GM23338 (cell line): Measurements from ENCODE around the gene ELMO2. TPM values are rescaled to one million over a fixed set of nuclear protein-coding genes. Genes with fewer than 3 reads are reported as not detected.

Experiments
- ATAC-seq: fragments of 200-7000 bp; cut with Tn5 transposase; 3 replicates; pipeline ENCODE4 v1.9.1; 2020
- DNase-seq: peaks from one replicate; pipeline ENCODE4 v3.0.0-alpha.2; 2015; ENCODE audit warnings: low spot score
- H2AFZ ChIP-seq: fragments of 200-600 bp; sonication (generic); 2 replicates; pipeline ENCODE4 v1.8.0; 2016; ENCODE audit warnings: antibody characterized with exemption, mild to moderate bottlenecking, moderate library complexity
- H3F3A ChIP-seq: fragments of 200-600 bp; sonication (generic); replicated peaks from 2 replicates; pipeline ENCODE4 v1.8.0; 2017; ENCODE audit warnings: antibody characterized with exemption, mixed run types, low read depth
- H3K27ac ChIP-seq: fragments of 200-600 bp; sonication (generic); 2 replicates; pipeline ENCODE4 v1.6.1; 2016; ENCODE audit warnings: low read depth
- H3K27me3 ChIP-seq: fragments of 200-600 bp; sonication (generic); 2 replicates; pipeline ENCODE4 v1.8.0; 2016; ENCODE audit warnings: mild to moderate bottlenecking, mixed run types, moderate library complexity; ENCODE audit not compliant: insufficient read depth
- H3K36me3 ChIP-seq: fragments of 200-600 bp; sonication (generic); 2 replicates; pipeline ENCODE4 v1.8.0; 2016; ENCODE audit warnings: mild to moderate bottlenecking; ENCODE audit not compliant: insufficient read depth
- H3K4me1 ChIP-seq: fragments of 200-600 bp; sonication (generic); 2 replicates; pipeline ENCODE4 v1.8.0; 2016; ENCODE audit warnings: mild to moderate bottlenecking, moderate library complexity; ENCODE audit not compliant: insufficient read depth
- H3K4me2 ChIP-seq: fragments of 200-600 bp; sonication (generic); 2 replicates; pipeline ENCODE4 v1.7.1; 2017; ENCODE audit warnings: mixed run types
- H3K4me3 ChIP-seq: fragments of 200-600 bp; sonication (generic); 2 replicates; pipeline ENCODE4 v1.6.1; 2016; ENCODE audit warnings: mixed run types
- H3K79me2 ChIP-seq: fragments of 200-600 bp; sonication (generic); replicated peaks from 2 replicates; pipeline ENCODE4 v1.8.0; 2017; ENCODE audit warnings: mild to moderate bottlenecking; ENCODE audit not compliant: insufficient read depth
- H3K9me2 ChIP-seq: fragments of 200-600 bp; sonication (generic); 2 replicates; pipeline ENCODE4 v1.8.0; 2017; ENCODE audit not compliant: insufficient read depth
- H4K20me1 ChIP-seq: fragments of 200-600 bp; sonication (generic); replicated peaks from 2 replicates; pipeline ENCODE4 v1.8.0; 2017; ENCODE audit warnings: mild to moderate bottlenecking; ENCODE audit not compliant: insufficient read depth
- H3K27ac Mint-ChIP-seq: 2 replicates; pipeline ENCODE4 v1.8.0; 2020; ENCODE audit warnings: inconsistent platforms, mild to moderate bottlenecking, moderate library complexity, mixed read lengths
- H3K27me3 Mint-ChIP-seq: 3 replicates; pipeline ENCODE4 v1.8.0; 2022; ENCODE audit warnings: low read depth, mild to moderate bottlenecking, moderate library complexity, mixed read lengths, inconsistent platforms; ENCODE audit not compliant: insufficient read depth, poor library complexity
- H3K36me3 Mint-ChIP-seq: 3 replicates; pipeline ENCODE4 v1.8.0; 2021; ENCODE audit warnings: low read depth, mild to moderate bottlenecking, inconsistent platforms, moderate library complexity, mixed read lengths
- H3K4me1 Mint-ChIP-seq: 3 replicates; pipeline ENCODE4 v1.8.0; 2020; ENCODE audit warnings: mild to moderate bottlenecking, inconsistent platforms, mixed read lengths
- H3K4me3 Mint-ChIP-seq: 3 replicates; pipeline ENCODE4 v1.8.0; 2021; ENCODE audit warnings: moderate library complexity, mild to moderate bottlenecking, inconsistent platforms, mixed read lengths
- H3K9me3 Mint-ChIP-seq: 3 replicates; pipeline ENCODE4 v1.8.0; 2020; ENCODE audit warnings: moderate library complexity, mild to moderate bottlenecking, inconsistent platforms, mixed read lengths
- CREB1 ChIP-seq: fragments of 250-450 bp; sonication (Bioruptor Pico); IDR thresholded peaks from 2 replicates; pipeline ENCODE4 v1.5.0; 2020; ENCODE audit warnings: low read depth, mild to moderate bottlenecking, moderate library complexity
- EZH2 ChIP-seq: fragments of 200-600 bp; sonication (generic); IDR thresholded peaks from one replicate; pipeline ENCODE4 v1.8.0; 2017; ENCODE audit warnings: antibody characterized with exemption, mild to moderate bottlenecking, low read depth; ENCODE audit not compliant: unreplicated experiment
- JUNB ChIP-seq: IDR thresholded peaks from one replicate; pipeline ENCODE4 v1.6.1; 2016; ENCODE audit warnings: antibody characterized with exemption; ENCODE audit not compliant: unreplicated experiment
- ZNF114 ChIP-seq: fragments of 250-450 bp; sonication (Bioruptor Pico); IDR thresholded peaks from 2 replicates; pipeline ENCODE4 v1.5.0; 2020; ENCODE audit warnings: mild to moderate bottlenecking, moderate library complexity
- polyA plus RNA-seq: library from polyadenylated mRNA; unstranded; fragments of >200 nt; fragmentation: Nextera tagmentation; extraction: Ambion mirVana; gene quantifications from 2 replicates; pipeline ENCODE4 v1.2.1, GENCODE V29; 2016
- total RNA-seq: library from RNA; depleted of rRNA; stranded (reverse); fragments of >200 nt; shearing (Covaris generic); gene quantifications from 2 replicates; pipeline ENCODE4 v1.2.3, GENCODE V29; 2014
- TF ChIP-seq, protein P1 (sequence below), 2 experiments: fragments of 200-600 bp in 1 of 2; sonication (generic) in 1 of 2; conservative IDR thresholded peaks; 2 replicates each; pipeline versions ENCODE4 v1.5.1 to v1.6.1; 2016 to 2017; ENCODE audit warnings: antibody characterized with exemption in 2 of 2, low read depth in 2 of 2, mild to moderate bottlenecking in 2 of 2, moderate library complexity in 1 of 2
- TF ChIP-seq, protein P2 (sequence below): fragments of 250-450 bp; sonication (Bioruptor Pico); IDR thresholded peaks from 2 replicates; pipeline ENCODE4 v1.5.0; 2020; ENCODE audit warnings: mild to moderate bottlenecking, moderate library complexity

The ELMO2 gene
- total and polyA plus RNA-seq, 2 experiments from 2014 or later, result 15.1 to 44.1 TPM

GRCh38 chr20:46420878-46421277, 14.5 kb upstream of the ELMO2 start:
- H3K27ac Mint-ChIP-seq, result no peak overlapping the region
- no peaks in the 10 kb centered on the region; the same call in 1 of the 2 replicates for H4K20me1 ChIP-seq
- no peaks in the 10 kb centered on the region for H3K9me2 ChIP-seq
- no peaks in the 10 kb centered on the region for H3K9me3 Mint-ChIP-seq
- DNase-seq, result no peak
- H2AFZ ChIP-seq, result no peak overlapping the region
- no peak overlapping the region for H3K4me3 ChIP-seq
- no peaks in the 10 kb centered on the region for H3K27me3 Mint-ChIP-seq
- no peak overlapping the region for H3K4me2 ChIP-seq
- H3K36me3 Mint-ChIP-seq, result no peaks in the 10 kb centered on the region
- TF ChIP-seq, protein P1, sequence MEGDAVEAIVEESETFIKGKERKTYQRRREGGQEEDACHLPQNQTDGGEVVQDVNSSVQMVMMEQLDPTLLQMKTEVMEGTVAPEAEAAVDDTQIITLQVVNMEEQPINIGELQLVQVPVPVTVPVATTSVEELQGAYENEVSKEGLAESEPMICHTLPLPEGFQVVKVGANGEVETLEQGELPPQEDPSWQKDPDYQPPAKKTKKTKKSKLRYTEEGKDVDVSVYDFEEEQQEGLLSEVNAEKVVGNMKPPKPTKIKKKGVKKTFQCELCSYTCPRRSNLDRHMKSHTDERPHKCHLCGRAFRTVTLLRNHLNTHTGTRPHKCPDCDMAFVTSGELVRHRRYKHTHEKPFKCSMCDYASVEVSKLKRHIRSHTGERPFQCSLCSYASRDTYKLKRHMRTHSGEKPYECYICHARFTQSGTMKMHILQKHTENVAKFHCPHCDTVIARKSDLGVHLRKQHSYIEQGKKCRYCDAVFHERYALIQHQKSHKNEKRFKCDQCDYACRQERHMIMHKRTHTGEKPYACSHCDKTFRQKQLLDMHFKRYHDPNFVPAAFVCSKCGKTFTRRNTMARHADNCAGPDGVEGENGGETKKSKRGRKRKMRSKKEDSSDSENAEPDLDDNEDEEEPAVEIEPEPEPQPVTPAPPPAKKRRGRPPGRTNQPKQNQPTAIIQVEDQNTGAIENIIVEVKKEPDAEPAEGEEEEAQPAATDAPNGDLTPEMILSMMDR (conservative IDR thresholded peaks at IDR 0.05; ENCODE audit: low read depth in 2 of 2), result no peak
- TF ChIP-seq, protein P2, sequence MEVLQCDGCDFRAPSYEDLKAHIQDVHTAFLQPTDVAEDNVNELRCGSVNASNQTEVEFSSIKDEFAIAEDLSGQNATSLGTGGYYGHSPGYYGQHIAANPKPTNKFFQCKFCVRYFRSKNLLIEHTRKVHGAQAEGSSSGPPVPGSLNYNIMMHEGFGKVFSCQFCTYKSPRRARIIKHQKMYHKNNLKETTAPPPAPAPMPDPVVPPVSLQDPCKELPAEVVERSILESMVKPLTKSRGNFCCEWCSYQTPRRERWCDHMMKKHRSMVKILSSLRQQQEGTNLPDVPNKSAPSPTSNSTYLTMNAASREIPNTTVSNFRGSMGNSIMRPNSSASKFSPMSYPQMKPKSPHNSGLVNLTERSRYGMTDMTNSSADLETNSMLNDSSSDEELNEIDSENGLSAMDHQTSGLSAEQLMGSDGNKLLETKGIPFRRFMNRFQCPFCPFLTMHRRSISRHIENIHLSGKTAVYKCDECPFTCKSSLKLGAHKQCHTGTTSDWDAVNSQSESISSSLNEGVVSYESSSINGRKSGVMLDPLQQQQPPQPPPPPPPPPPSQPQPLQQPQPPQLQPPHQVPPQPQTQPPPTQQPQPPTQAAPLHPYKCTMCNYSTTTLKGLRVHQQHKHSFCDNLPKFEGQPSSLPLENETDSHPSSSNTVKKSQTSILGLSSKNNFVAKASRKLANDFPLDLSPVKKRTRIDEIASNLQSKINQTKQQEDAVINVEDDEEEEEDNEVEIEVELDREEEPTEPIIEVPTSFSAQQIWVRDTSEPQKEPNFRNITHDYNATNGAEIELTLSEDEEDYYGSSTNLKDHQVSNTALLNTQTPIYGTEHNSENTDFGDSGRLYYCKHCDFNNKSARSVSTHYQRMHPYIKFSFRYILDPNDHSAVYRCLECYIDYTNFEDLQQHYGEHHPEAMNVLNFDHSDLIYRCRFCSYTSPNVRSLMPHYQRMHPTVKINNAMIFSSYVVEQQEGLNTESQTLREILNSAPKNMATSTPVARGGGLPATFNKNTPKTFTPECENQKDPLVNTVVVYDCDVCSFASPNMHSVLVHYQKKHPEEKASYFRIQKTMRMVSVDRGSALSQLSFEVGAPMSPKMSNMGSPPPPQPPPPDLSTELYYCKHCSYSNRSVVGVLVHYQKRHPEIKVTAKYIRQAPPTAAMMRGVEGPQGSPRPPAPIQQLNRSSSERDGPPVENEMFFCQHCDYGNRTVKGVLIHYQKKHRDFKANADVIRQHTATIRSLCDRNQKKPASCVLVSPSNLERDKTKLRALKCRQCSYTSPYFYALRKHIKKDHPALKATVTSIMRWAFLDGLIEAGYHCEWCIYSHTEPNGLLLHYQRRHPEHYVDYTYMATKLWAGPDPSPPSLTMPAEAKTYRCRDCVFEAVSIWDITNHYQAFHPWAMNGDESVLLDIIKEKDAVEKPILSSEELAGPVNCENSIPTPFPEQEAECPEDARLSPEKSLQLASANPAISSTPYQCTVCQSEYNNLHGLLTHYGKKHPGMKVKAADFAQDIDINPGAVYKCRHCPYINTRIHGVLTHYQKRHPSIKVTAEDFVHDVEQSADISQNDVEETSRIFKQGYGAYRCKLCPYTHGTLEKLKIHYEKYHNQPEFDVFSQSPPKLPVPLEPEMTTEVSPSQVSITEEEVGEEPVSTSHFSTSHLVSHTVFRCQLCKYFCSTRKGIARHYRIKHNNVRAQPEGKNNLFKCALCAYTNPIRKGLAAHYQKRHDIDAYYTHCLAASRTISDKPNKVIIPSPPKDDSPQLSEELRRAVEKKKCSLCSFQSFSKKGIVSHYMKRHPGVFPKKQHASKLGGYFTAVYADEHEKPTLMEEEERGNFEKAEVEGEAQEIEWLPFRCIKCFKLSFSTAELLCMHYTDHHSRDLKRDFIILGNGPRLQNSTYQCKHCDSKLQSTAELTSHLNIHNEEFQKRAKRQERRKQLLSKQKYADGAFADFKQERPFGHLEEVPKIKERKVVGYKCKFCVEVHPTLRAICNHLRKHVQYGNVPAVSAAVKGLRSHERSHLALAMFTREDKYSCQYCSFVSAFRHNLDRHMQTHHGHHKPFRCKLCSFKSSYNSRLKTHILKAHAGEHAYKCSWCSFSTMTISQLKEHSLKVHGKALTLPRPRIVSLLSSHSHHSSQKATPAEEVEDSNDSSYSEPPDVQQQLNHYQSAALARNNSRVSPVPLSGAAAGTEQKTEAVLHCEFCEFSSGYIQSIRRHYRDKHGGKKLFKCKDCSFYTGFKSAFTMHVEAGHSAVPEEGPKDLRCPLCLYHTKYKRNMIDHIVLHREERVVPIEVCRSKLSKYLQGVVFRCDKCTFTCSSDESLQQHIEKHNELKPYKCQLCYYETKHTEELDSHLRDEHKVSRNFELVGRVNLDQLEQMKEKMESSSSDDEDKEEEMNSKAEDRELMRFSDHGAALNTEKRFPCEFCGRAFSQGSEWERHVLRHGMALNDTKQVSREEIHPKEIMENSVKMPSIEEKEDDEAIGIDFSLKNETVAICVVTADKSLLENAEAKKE (CRISPR knock-in tag), result no peak
- TF ChIP-seq EZH2, result no peak
- TF ChIP-seq JUNB, result no peak
- TF ChIP-seq CREB1 (CRISPR knock-in tag), result no peak
- no peak for TF ChIP-seq ZNF114 (CRISPR knock-in tag)
- no peak overlapping the region for H3K4me3 Mint-ChIP-seq
- H3K36me3 ChIP-seq, result no peaks in the 10 kb centered on the region
- H3K27ac ChIP-seq, result no peak overlapping the region
- ATAC-seq, result no peak
- H3K79me2 ChIP-seq, result no peaks in the 10 kb centered on the region
- H3K4me1 ChIP-seq, result no peaks in the 10 kb centered on the region; the same call in 1 of the 2 replicates
- H3K4me1 Mint-ChIP-seq, result peaks cover 11% of the 10 kb centered on the region
- no peaks in the 10 kb centered on the region for H3F3A ChIP-seq
- no peaks in the 10 kb centered on the region for H3K27me3 ChIP-seq
